Osteocyte (in vitro differentiated cells): Measurements from ENCODE around the gene ADARB1. TPM values are rescaled to one million over a fixed set of nuclear protein-coding genes. Genes with fewer than 3 reads are reported as not detected.

Experiments
- DNase-seq: peaks from one replicate; pipeline ENCODE4 v3.0.0; 2021; ENCODE audit warnings: mixed read lengths; ENCODE audit not compliant: unreplicated experiment; ENCODE audit errors: extremely low spot score
- H3K27ac Mint-ChIP-seq: one replicate; pipeline ENCODE4 v1.8.0; 2021; ENCODE audit warnings: mild to moderate bottlenecking, mixed read lengths; ENCODE audit not compliant: unreplicated experiment
- H3K27me3 Mint-ChIP-seq: one replicate; pipeline ENCODE4 v1.8.0; 2021; ENCODE audit warnings: mixed read lengths; ENCODE audit not compliant: unreplicated experiment
- H3K36me3 Mint-ChIP-seq: one replicate; pipeline ENCODE4 v1.8.0; 2021; ENCODE audit warnings: mixed read lengths; ENCODE audit not compliant: unreplicated experiment
- H3K4me1 Mint-ChIP-seq: one replicate; pipeline ENCODE4 v1.8.0; 2021; ENCODE audit warnings: mixed read lengths; ENCODE audit not compliant: unreplicated experiment
- H3K4me3 Mint-ChIP-seq: one replicate; pipeline ENCODE4 v1.8.0; 2021; ENCODE audit warnings: mild to moderate bottlenecking, moderate library complexity, mixed read lengths; ENCODE audit not compliant: unreplicated experiment
- H3K9me3 Mint-ChIP-seq: one replicate; pipeline ENCODE4 v1.8.0; 2021; ENCODE audit warnings: mixed read lengths; ENCODE audit not compliant: unreplicated experiment
- CTCF ChIP-seq: fragments of 200-600 bp; sonication (generic); IDR thresholded peaks from 2 replicates; pipeline ENCODE4 v1.5.0; 2021; ENCODE audit warnings: antibody characterized with exemption, mild to moderate bottlenecking, moderate library complexity
- total RNA-seq: library from RNA; stranded (reverse); gene quantifications from 2 replicates; pipeline ENCODE4 v1.2.1, GENCODE V29; 2021

Gene ADARB1
- total RNA-seq, 1 donor from 2014 or later: 126 TPM

- peaks cover 47% of the 10 kb centered on the region for H3K36me3 Mint-ChIP-seq
- H3K27me3 Mint-ChIP-seq: no peaks in the 10 kb centered on the region
- no peak for DNase-seq
- H3K4me1 Mint-ChIP-seq: peaks cover 8% of the 10 kb centered on the region
- H3K4me3 Mint-ChIP-seq: no peak overlapping the region
- no peak overlapping the region for H3K27ac Mint-ChIP-seq
- TF ChIP-seq CTCF: no peak
- no peaks in the 10 kb centered on the region for H3K9me3 Mint-ChIP-seq
Observed at GRCh38 chr21:45177039-45177438, 102.7 kb downstream of the ADARB1 start.

GRCh38 chr21:45178070-45178608 is 103.8 kb downstream of the ADARB1 start:
- Mint-ChIP-seq H3K9me3 (no peaks in the 10 kb centered on the region), H3K27me3 (no peaks in the 10 kb centered on the region), H3K4me1 (peaks cover 8% of the 10 kb centered on the region), H3K4me3 (no peak overlapping the region), H3K36me3 (peaks cover 51% of the 10 kb centered on the region), H3K27ac (no peak overlapping the region)
- no peak for DNase-seq
- TF ChIP-seq CTCF: no peak

GRCh38 chr21:45178971-45179370 is 104.6 kb downstream of the ADARB1 start:
- Mint-ChIP-seq H3K4me1 (peaks cover 10% of the 10 kb centered on the region), H3K27ac (no peak overlapping the region), H3K27me3 (no peaks in the 10 kb centered on the region), H3K9me3 (no peaks in the 10 kb centered on the region), H3K4me3 (no peak overlapping the region), H3K36me3 (peaks cover 54% of the 10 kb centered on the region)
- DNase-seq: no peak
- TF ChIP-seq CTCF: no peak

- TF ChIP-seq CTCF: no peak
- no peaks in the 10 kb centered on the region for H3K9me3 Mint-ChIP-seq
- peaks cover 58% of the 10 kb centered on the region for H3K36me3 Mint-ChIP-seq
- no peak overlapping the region for H3K27ac Mint-ChIP-seq
- DNase-seq: no peak
- H3K4me1 Mint-ChIP-seq: peaks cover 10% of the 10 kb centered on the region
- no peaks in the 10 kb centered on the region for H3K27me3 Mint-ChIP-seq
- H3K4me3 Mint-ChIP-seq: no peak overlapping the region
Observed at GRCh38 chr21:45179568-45180245, 105.3 kb downstream of the ADARB1 start.

DNA sequence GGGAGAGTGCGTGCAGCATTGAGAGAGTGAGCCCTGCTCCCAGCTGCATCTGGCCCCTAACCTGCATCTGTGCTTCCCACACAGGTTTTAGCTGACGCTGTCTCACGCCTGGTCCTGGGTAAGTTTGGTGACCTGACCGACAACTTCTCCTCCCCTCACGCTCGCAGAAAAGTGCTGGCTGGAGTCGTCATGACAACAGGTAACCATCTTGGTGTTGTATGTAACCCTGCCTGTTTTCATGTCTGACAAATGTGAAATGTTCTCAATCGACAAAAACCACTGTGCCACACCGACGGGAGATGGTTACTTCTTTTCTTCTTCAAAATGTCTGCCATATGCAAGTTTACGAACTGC is 105.8 kb downstream of the ADARB1 start:
- Mint-ChIP-seq H3K9me3 (no peaks in the 10 kb centered on the region), H3K4me1 (peaks cover 7% of the 10 kb centered on the region), H3K27me3 (no peaks in the 10 kb centered on the region), H3K27ac (no peak overlapping the region), H3K36me3 (peaks cover 63% of the 10 kb centered on the region), H3K4me3 (no peak overlapping the region)
- DNase-seq: no peak
- no peak for TF ChIP-seq CTCF
